CD4-positive, alpha-beta T cell (primary cell): ENCODE measurements around the gene TMEM63C. TPM values are rescaled to one million over a fixed set of nuclear protein-coding genes. Genes with fewer than 3 reads are reported as not detected.

Source experiments
- ATAC-seq: fragments of 200-7000 bp; cut with Tn5 transposase; one replicate; pipeline ENCODE4 v1.10.0; 2022; ENCODE audit warnings: mild to moderate bottlenecking; ENCODE audit not compliant: poor library complexity
- CTCF ChIA-PET: fragments of 350-600 bp; sonication (Branson Sonifier 250); formaldehyde crosslinking; loops from one replicate; lab custom pipeline; 2021; ENCODE audit warnings: antibody characterized with exemption, inconsistent platforms; lab: Charles Lee
- POLR2A ChIA-PET: fragments of 350-600 bp; sonication (Branson Sonifier 250); formaldehyde crosslinking; loops from one replicate; lab custom pipeline; 2021; ENCODE audit warnings: antibody characterized with exemption, inconsistent platforms; lab: Charles Lee
- DNase-seq, 14 experiments: peaks; one replicate each; pipeline ENCODE4 v3.0.0-alpha.2; 2013 to 2020; ENCODE audit warnings: mixed read lengths in 2 of 14
- H3K27ac ChIP-seq, 2 donors: one replicate each; pipeline versions ENCODE4 v1.5.1 to v1.7.0; 2013; ENCODE audit warnings: low read length in 2 of 2, low read depth in 1 of 2, mild to moderate bottlenecking in 1 of 2
- H3K27me3 ChIP-seq, 2 experiments: 1 replicate in 1 of 2; 2 replicates in 1 of 2; pipeline versions ENCODE4 v1.6.1 to v1.7.0; 2013; ENCODE audit warnings: low read length in 2 of 2, control low read depth in 1 of 2, mild to moderate bottlenecking in 1 of 2, moderate library complexity in 1 of 2; ENCODE audit not compliant: insufficient read depth in 2 of 2, control insufficient read depth in 1 of 2
- H3K36me3 ChIP-seq: one replicate; pipeline ENCODE4 v1.6.1; 2013; ENCODE audit warnings: low read length, control low read depth; ENCODE audit not compliant: insufficient read depth
- H3K4me1 ChIP-seq: one replicate; pipeline ENCODE4 v1.6.1; 2013; ENCODE audit warnings: low read length, control low read depth; ENCODE audit not compliant: insufficient read depth
- H3K4me3 ChIP-seq: one replicate; pipeline ENCODE4 v1.5.1; 2013; ENCODE audit warnings: mild to moderate bottlenecking, low read length, moderate library complexity
- H3K9me3 ChIP-seq, 2 experiments: 1 replicate in 1 of 2; 2 replicates in 1 of 2; pipeline versions ENCODE4 v1.6.1 to v1.7.0; 2013; ENCODE audit warnings: low read length in 2 of 2, mild to moderate bottlenecking in 2 of 2, control low read depth in 1 of 2, moderate library complexity in 1 of 2; ENCODE audit not compliant: control insufficient read depth in 1 of 2, insufficient read depth in 1 of 2
- H3K27ac Mint-ChIP-seq: one replicate; pipeline ENCODE4 v1.8.0; 2020; ENCODE audit warnings: mixed read lengths
- H3K27me3 Mint-ChIP-seq: one replicate; pipeline ENCODE4 v1.8.0; 2021; ENCODE audit warnings: mixed read lengths
- H3K36me3 Mint-ChIP-seq: one replicate; pipeline ENCODE4 v1.8.0; 2021; ENCODE audit warnings: low read depth, mixed read lengths
- H3K4me1 Mint-ChIP-seq: one replicate; pipeline ENCODE4 v1.8.0; 2021; ENCODE audit warnings: low read depth, mixed read lengths
- H3K4me3 Mint-ChIP-seq: one replicate; pipeline ENCODE4 v1.8.0; 2020; ENCODE audit warnings: mild to moderate bottlenecking, mixed read lengths
- H3K9me3 Mint-ChIP-seq: one replicate; pipeline ENCODE4 v1.8.0; 2020; ENCODE audit warnings: mixed read lengths
- CTCF ChIP-seq: fragments of 200-600 bp; IDR thresholded peaks from one replicate; pipeline ENCODE4 v1.8.0; 2022; ENCODE audit warnings: antibody characterized with exemption, mild to moderate bottlenecking
- intact Hi-C, 2 experiments: fragments of 100-400 bp; cut with DNase I in 1 of 2; cut with micrococcal nuclease in 1 of 2; formaldehyde crosslinking; loops; one replicate each; pipeline versions ENCODE4 v1.15.1 to v1.9.0; 2023 to 2025; cut with DNase I, micrococcal nuclease
- total RNA-seq, 174 experiments: library from RNA in 2 of 174; stranded (reverse) in 2 of 174; gene quantifications; one replicate each; pipeline ENCODE4 v1.2.3 and lab custom pipeline; 2021 to 2026

Gene TMEM63C
- total RNA-seq, 2 experiments from 2014 or later, result 0.58 to 0.89 TPM

GRCh38 chr14:77139022-77139421 is 42.6 kb upstream of the TMEM63C start:
- Mint-ChIP-seq H3K9me3 (no peaks in the 10 kb centered on the region), H3K27me3 (peaks cover 88% of the 10 kb centered on the region), H3K27ac (no peak overlapping the region), H3K36me3 (no peaks in the 10 kb centered on the region), H3K4me1 (peaks cover 28% of the 10 kb centered on the region), H3K4me3 (no peak overlapping the region)
- POLR2A ChIA-PET, result no interaction called here
- no peak overlapping the region for H3K27ac ChIP-seq
- DNase-seq, result no peak
- no peak for TF ChIP-seq CTCF
- intact Hi-C loops, result no loop called here
- H3K9me3 ChIP-seq, result peaks cover 0 to 12% of the 10 kb centered on the region in 2 experiments
- peaks cover 25% of the 10 kb centered on the region for H3K4me1 ChIP-seq
- H3K36me3 ChIP-seq, result no peaks in the 10 kb centered on the region
- CTCF ChIA-PET, result no interaction called here
- no peak for ATAC-seq
- H3K27me3 ChIP-seq, result peaks cover 68 to 83% of the 10 kb centered on the region in 2 experiments
- H3K4me3 ChIP-seq, result no peak overlapping the region

GRCh38 chr14:77139540-77140358 is 41.8 kb upstream of the TMEM63C start:
- CTCF ChIA-PET, result no interaction called here
- no peak overlapping the region for H3K4me3 ChIP-seq

More at GRCh38 chr14:77139540-77140358, 41.8 kb upstream of the TMEM63C start:
- Histone ChIP-seq H3K27me3 (peaks cover 70 to 83% of the 10 kb centered on the region in 2 experiments), H3K36me3 (no peaks in the 10 kb centered on the region), H3K27ac (no peak overlapping the region), H3K9me3 (peaks cover 0 to 12% of the 10 kb centered on the region in 2 experiments), H3K4me1 (peaks cover 25% of the 10 kb centered on the region)
- H3K27ac Mint-ChIP-seq, result no peak overlapping the region
- H3K4me3 Mint-ChIP-seq, result peak overlapping the region; percentile 80
- H3K4me1 Mint-ChIP-seq, result peaks cover 28% of the 10 kb centered on the region
- intact Hi-C loops, result no loop called here
- DNase-seq (peak in 7 of 14 experiments; percentile 13 to 63 (median 32)), ATAC-seq (peak; percentile 60)
- POLR2A ChIA-PET, result no interaction called here
- no peaks in the 10 kb centered on the region for H3K36me3 Mint-ChIP-seq
- peaks cover 88% of the 10 kb centered on the region for H3K27me3 Mint-ChIP-seq
- H3K9me3 Mint-ChIP-seq, result no peaks in the 10 kb centered on the region
- TF ChIP-seq CTCF, result peak; percentile 20
